T follicular helper cell (primary cell): Measurements from ENCODE around the gene CLEC5A.
"Not testable (repeated sequence)": the region's sequence is repeated elsewhere in the genome, so short reads cannot be mapped to it uniquely, and the experiment has no call there.

Experiments
- DNase-seq: peaks from one replicate; pipeline ENCODE4 v3.0.0-alpha.2; 2020; ENCODE audit warnings: low read depth

The CLEC5A gene

GRCh38 chr7:141949021-141949420 is 2.2 kb upstream of the CLEC5A start:
- DNase-seq = no peak

GRCh38 chr7:141945356-141945755 is 1.4 kb downstream of the CLEC5A start:
- DNase-seq = no peak

- no peak for DNase-seq
Observed at GRCh38 chr7:141944811-141945210, 2.0 kb downstream of the CLEC5A start.

GRCh38 chr7:141943846-141944245 is 2.9 kb downstream of the CLEC5A start:
- no peak for DNase-seq

- DNase-seq = no peak
Observed at GRCh38 chr7:141941075-141941474, 5.7 kb downstream of the CLEC5A start.

GRCh38 chr7:141930211-141930610 is 16.6 kb downstream of the CLEC5A start:
- DNase-seq = no peak

GRCh38 chr7:141928845-141929195 is 18.0 kb downstream of the CLEC5A start:
- no peak for DNase-seq

GRCh38 chr7:141928146-141928844 is 18.5 kb downstream of the CLEC5A start:
- DNase-seq = no peak

GRCh38 chr7:141920281-141920680 is 26.5 kb downstream of the CLEC5A start:
- no peak for DNase-seq

- no peak for DNase-seq
Observed at GRCh38 chr7:141916099-141916498, 30.7 kb downstream of the CLEC5A start, which contains the start of gene OR9A4. TSS of gene OR9A4 (plus strand) at chr7:141916399. CDS start at chr7:141918876, 2,477 bp downstream.

- DNase-seq = no peak
Observed at GRCh38 chr7:141915565-141915964, 31.2 kb downstream of the CLEC5A start.

- no peak for DNase-seq
Observed at GRCh38 chr7:141911391-141911790, 35.4 kb downstream of the CLEC5A start.

- no peak for DNase-seq
Observed at GRCh38 chr7:141906285-141906684, 40.5 kb downstream of the CLEC5A start.

- DNase-seq = not testable (repeated sequence)
Observed at GRCh38 chr7:141899366-141899765, 47.4 kb downstream of the CLEC5A start.

- DNase-seq = no peak
Observed at GRCh38 chr7:141891336-141891735, 55.4 kb downstream of the CLEC5A start.

GRCh38 chr7:141889321-141889720 is 57.5 kb downstream of the CLEC5A start:
- DNase-seq = no peak

- DNase-seq = no peak
Observed at GRCh38 chr7:141884539-141885225, 62.1 kb downstream of the CLEC5A start.

- no peak for DNase-seq
Observed at GRCh38 chr7:141880960-141881359, 65.8 kb downstream of the CLEC5A start.

- DNase-seq = no peak
Observed at GRCh38 chr7:141877365-141877764, 69.4 kb downstream of the CLEC5A start.
